H1 (cell line): ENCODE data around the gene TLR10. TPM values are rescaled to one million over a fixed set of nuclear protein-coding genes. Genes with fewer than 3 reads are reported as not detected.

ENCODE experiments used
- CTCF ChIA-PET: fragments of 300-600 bp; sonication (Branson Sonifier 250); formaldehyde crosslinking; loops from one replicate; lab custom pipeline; 2021; ENCODE audit not compliant: partially characterized antibody; lab: Charles Lee
- POLR2A ChIA-PET: fragments of 300-600 bp; sonication (Branson Sonifier 250); formaldehyde crosslinking; loops from one replicate; lab custom pipeline; 2021; ENCODE audit warnings: inconsistent platforms; ENCODE audit not compliant: partially characterized antibody; lab: Charles Lee
- DNase-seq, 2 experiments: peaks; one replicate each; pipeline versions ENCODE4 v3.0.0 to v3.0.0-alpha.2; 2010 to 2022; ENCODE audit warnings: low spot score in 2 of 2, low read depth in 1 of 2, mixed read lengths in 1 of 2
- FAIRE-seq: peaks from 2 replicates; lab custom pipeline; 2011; peaks lifted over from hg19 to GRCh38; lab: Jason Lieb, UNC
- H2AFZ ChIP-seq: 2 replicates; pipeline ENCODE4 v1.8.1; 2012; ENCODE audit warnings: low read length, inconsistent platforms
- H2AK5ac ChIP-seq: 2 replicates; pipeline ENCODE4 v1.6.1; 2013; ENCODE audit warnings: low read depth, low read length
- H2BK120ac ChIP-seq: replicated peaks from 2 replicates; pipeline ENCODE3; 2013; ENCODE audit warnings: low read depth, low read length, inconsistent platforms
- H2BK12ac ChIP-seq: 2 replicates; pipeline ENCODE4 v1.6.1; 2013; ENCODE audit warnings: low read depth, low read length
- H2BK15ac ChIP-seq: 2 replicates; pipeline ENCODE4 v1.6.1; 2013; ENCODE audit warnings: low read length
- H2BK20ac ChIP-seq: 2 replicates; pipeline ENCODE4 v1.6.1; 2013; ENCODE audit warnings: low read length
- H2BK5ac ChIP-seq: 2 replicates; pipeline ENCODE4 v1.6.1; 2013; ENCODE audit warnings: low read depth, low read length
- H3K14ac ChIP-seq: 2 replicates; pipeline ENCODE4 v1.6.1; 2013; ENCODE audit warnings: inconsistent platforms; ENCODE audit not compliant: insufficient read length
- H3K18ac ChIP-seq: 2 replicates; pipeline ENCODE4 v1.6.1; 2013; ENCODE audit warnings: low read length; ENCODE audit errors: extremely low read depth
- H3K23ac ChIP-seq: 2 replicates; pipeline ENCODE4 v1.6.1; 2013; ENCODE audit warnings: inconsistent platforms; ENCODE audit not compliant: insufficient read length
- H3K23me2 ChIP-seq: 2 replicates; pipeline ENCODE4 v1.6.1; 2013; ENCODE audit warnings: low read depth, low read length
- H3K27ac ChIP-seq: 2 replicates; pipeline ENCODE4 v1.6.1; 2011; ENCODE audit warnings: low read depth, low read length, inconsistent platforms
- H3K27me3 ChIP-seq, 4 experiments: replicated peaks in 1 of 4; 1 replicate in 1 of 4; 2 replicates in 3 of 4; pipeline versions ENCODE4 v1.6.1 to v1.8.1; 2011 to 2013; ENCODE audit warnings: low read length in 3 of 4, mild to moderate bottlenecking in 3 of 4, inconsistent platforms in 2 of 4, mixed read lengths in 2 of 4, moderate library complexity in 1 of 4; ENCODE audit not compliant: control insufficient read depth in 3 of 4, insufficient read depth in 3 of 4; ENCODE audit errors: extremely low read depth in 1 of 4
- H3K36me3 ChIP-seq, 4 experiments: 2 replicates each; pipeline versions ENCODE4 v1.6.1 to v1.8.1; 2011 to 2013; ENCODE audit warnings: mild to moderate bottlenecking in 4 of 4, low read length in 3 of 4, moderate library complexity in 2 of 4, control low read depth in 1 of 4, inconsistent platforms in 1 of 4; ENCODE audit not compliant: insufficient read depth in 4 of 4, control insufficient read depth in 2 of 4
- H3K4ac ChIP-seq: replicated peaks from 2 replicates; pipeline ENCODE3; 2013; ENCODE audit warnings: low read length, low read depth, mixed read lengths, inconsistent platforms; ENCODE audit not compliant: insufficient read length
- H3K4me1 ChIP-seq, 4 experiments: replicated peaks in 1 of 4; 1 replicate in 1 of 4; 2 replicates in 3 of 4; pipeline versions ENCODE4 v1.6.1 to v1.8.1; 2011 to 2013; ENCODE audit warnings: low read length in 3 of 4, inconsistent platforms in 2 of 4, mixed read lengths in 1 of 4; ENCODE audit not compliant: insufficient read depth in 4 of 4, control insufficient read depth in 3 of 4
- H3K4me2 ChIP-seq, 2 experiments: 2 replicates each; pipeline versions ENCODE4 v1.6.1 to v1.8.1; 2011 to 2013; ENCODE audit warnings: low read depth in 2 of 2, low read length in 2 of 2, control low read depth in 1 of 2, inconsistent platforms in 1 of 2, mild to moderate bottlenecking in 1 of 2; ENCODE audit not compliant: insufficient read depth in 1 of 2
- H3K4me3 ChIP-seq, 4 experiments: fragments of 200-600, 300-600 bp in 1 of 4; sonication (generic), shearing (Covaris generic), sonication (Bioruptor Twin) in 1 of 4; 2 replicates each; pipeline versions ENCODE4 v1.5.1 to v1.8.1; 2011 to 2016; ENCODE audit warnings: low read length in 4 of 4, low read depth in 3 of 4, control low read depth in 2 of 4, inconsistent platforms in 2 of 4, mild to moderate bottlenecking in 2 of 4, mixed read lengths in 1 of 4, moderate library complexity in 1 of 4; ENCODE audit not compliant: insufficient read depth in 2 of 4; ENCODE audit errors: extremely low read depth in 1 of 4
- H3K56ac ChIP-seq: replicated peaks from 2 replicates; pipeline ENCODE3; 2013; ENCODE audit warnings: low read depth, mild to moderate bottlenecking, mixed read lengths, low read length, inconsistent platforms; ENCODE audit not compliant: insufficient read length
- H3K79me1 ChIP-seq: 2 replicates; pipeline ENCODE4 v1.6.1; 2013; ENCODE audit warnings: low read depth, low read length, control low read depth
- H3K79me2 ChIP-seq, 2 experiments: 2 replicates each; pipeline versions ENCODE4 v1.6.1 to v1.8.1; 2012 to 2013; ENCODE audit warnings: low read length in 2 of 2, mild to moderate bottlenecking in 2 of 2, inconsistent platforms in 1 of 2; ENCODE audit not compliant: insufficient read depth in 2 of 2, control insufficient read depth in 1 of 2
- H3K9ac ChIP-seq, 4 experiments: replicated peaks in 1 of 4; 1 replicate in 1 of 4; 2 replicates in 3 of 4; pipeline versions ENCODE4 v1.6.1 to v1.8.1; 2011 to 2013; ENCODE audit warnings: low read depth in 3 of 4, low read length in 3 of 4, control low read depth in 2 of 4, mild to moderate bottlenecking in 2 of 4, moderate library complexity in 2 of 4, inconsistent platforms in 1 of 4; ENCODE audit errors: extremely low read depth in 1 of 4
- H3K9me3 ChIP-seq, 2 experiments: 2 replicates each; pipeline versions ENCODE4 v1.6.1 to v1.8.1; 2012 to 2013; ENCODE audit warnings: mild to moderate bottlenecking in 2 of 2, moderate library complexity in 2 of 2, control low read depth in 1 of 2, inconsistent platforms in 1 of 2, low read depth in 1 of 2, low read length in 1 of 2, mixed read lengths in 1 of 2; ENCODE audit not compliant: insufficient read depth in 2 of 2
- H4K20me1 ChIP-seq, 2 experiments: replicated peaks in 1 of 2; 2 replicates each; pipeline versions ENCODE3 to v1.8.1; 2011 to 2013; ENCODE audit warnings: inconsistent platforms in 2 of 2, low read length in 2 of 2, mild to moderate bottlenecking in 1 of 2; ENCODE audit not compliant: insufficient read depth in 2 of 2, control insufficient read depth in 1 of 2
- H4K5ac ChIP-seq: 2 replicates; pipeline ENCODE4 v1.6.1; 2013; ENCODE audit warnings: low read length, low read depth, mixed read lengths, inconsistent platforms; ENCODE audit not compliant: insufficient read length
- H4K8ac ChIP-seq: 2 replicates; pipeline ENCODE4 v1.8.0; 2013; ENCODE audit warnings: mild to moderate bottlenecking, moderate library complexity, low read length, inconsistent platforms; ENCODE audit not compliant: insufficient read depth; ENCODE audit errors: extremely low read depth
- H4K91ac ChIP-seq: replicated peaks from 2 replicates; pipeline ENCODE3; 2013; ENCODE audit warnings: low read length, mixed read lengths, inconsistent platforms; ENCODE audit not compliant: insufficient read length
- EZH2 ChIP-seq: fragments of 200-600 bp; sonication (generic); IDR thresholded peaks from 2 replicates; pipeline ENCODE4 v1.7.1; 2012; ENCODE audit warnings: low read depth, mild to moderate bottlenecking, moderate library complexity, low read length, inconsistent platforms; ENCODE audit not compliant: severe bottlenecking
- JUN ChIP-seq: IDR thresholded peaks from 2 replicates; pipeline ENCODE4 v1.6.1; 2011; ENCODE audit warnings: low read depth, mild to moderate bottlenecking, improper control_type of control experiment, low read length
- SRF ChIP-seq: IDR thresholded peaks from 2 replicates; pipeline ENCODE4 v1.6.1; 2011; ENCODE audit warnings: mild to moderate bottlenecking, low read depth, low read length, moderate library complexity
- TCF12 ChIP-seq: IDR thresholded peaks from 2 replicates; pipeline ENCODE4 v1.6.1; 2011; ENCODE audit warnings: low read depth, mild to moderate bottlenecking, low read length
- TEAD4 ChIP-seq: IDR thresholded peaks from 2 replicates; pipeline ENCODE4 v1.6.1; 2012; ENCODE audit warnings: low read depth, low read length, inconsistent platforms, mixed read lengths
- WGBS, 2 experiments: shearing (Covaris generic) in 1 of 2; methylation state at CpG; one replicate each; pipeline versions ENCODE4 v1.1.6 to v1.1.7; 2013 to 2015; ENCODE audit warnings: low lambda C conversion rate in 2 of 2, mixed read lengths in 2 of 2, inconsistent platforms in 1 of 2, low coverage in 1 of 2, missing lambda C conversion rate in 1 of 2; ENCODE audit not compliant: insufficient replicate concordance in 2 of 2, insufficient coverage in 1 of 2, insufficient read length in 1 of 2; ENCODE audit errors: extremely low coverage in 1 of 2, missing lambda C conversion rate in 1 of 2; 5-methylcytosine and 5-hydroxymethylcytosine counted together
- polyA plus RNA-seq, 7 experiments: library from polyadenylated mRNA; depleted of rRNA in 3 of 7; stranded (reverse) in 5 of 7; unstranded in 2 of 7; fragments of >200 nt in 5 of 7; fragments of 200-250 nt in 2 of 7; gene quantifications; 1 replicate in 5 of 7; 2 replicates in 1 of 7; 4 replicates in 1 of 7; pipeline versions ENCODE4 v1.2.1 to v1.2.3, GENCODE V29; 2011 to 2013; ENCODE audit warnings: missing spikeins in 2 of 7, mixed read lengths in 2 of 7
- total RNA-seq: library from RNA; stranded (reverse); fragmentation: NEBNext Ultra II Directional; extraction: Animal tissue kit (Norgen Biotek cat#: 25700); gene quantifications from 2 replicates; pipeline ENCODE4 v1.2.1, GENCODE V29; 2021

The TLR10 gene
- total and polyA plus RNA-seq, 2 of the 8 experiments (the other 6 are each of a cell fraction or from before 2014, with no cell fraction given): not detected

- no peak overlapping the region for H2BK15ac ChIP-seq
- no peaks in the 10 kb centered on the region for H3K9me3 ChIP-seq
- no peak overlapping the region for H4K91ac ChIP-seq
- no peak overlapping the region for H2BK20ac ChIP-seq
- H2BK12ac ChIP-seq: no peak overlapping the region
- FAIRE-seq (no peak), DNase-seq (no peak)
- no peaks in the 10 kb centered on the region for H4K20me1 ChIP-seq
- H2AK5ac ChIP-seq: no peak overlapping the region
- H3K56ac ChIP-seq: no peak overlapping the region
- H2BK120ac ChIP-seq: no peak overlapping the region
- no peaks in the 10 kb centered on the region for H3K27me3 ChIP-seq
- H3K23me2 ChIP-seq: no peaks in the 10 kb centered on the region
- no peak overlapping the region; a peak in 1 of 7 replicates for H3K9ac ChIP-seq
- H3K79me1 ChIP-seq: no peaks in the 10 kb centered on the region
- ChIA-PET POLR2A (no interaction called here), CTCF (interaction anchor here (0.8 to 2.8 kb wide), 5 partner anchors 10 to 72 kb away, joined by 4 to 8 read pairs (median 6); partner anchors contain the start of gene TLR10)
- H3K4me2 ChIP-seq: no peak overlapping the region
- no peak overlapping the region for H3K27ac ChIP-seq
- no peak overlapping the region for H3K18ac ChIP-seq
- no peak overlapping the region for H3K23ac ChIP-seq
- H3K14ac ChIP-seq: no peak overlapping the region
- no peaks in the 10 kb centered on the region for H3K36me3 ChIP-seq
- no peaks in the 10 kb centered on the region for H3K79me2 ChIP-seq
- no peak overlapping the region for H2AFZ ChIP-seq
- no peaks in the 10 kb centered on the region for H3K4me1 ChIP-seq
- WGBS, 2 experiments: 89% methylated on average over 1 of the region's 1 CpG; no CpG with 5 or more reads in 1 of the 2 experiments
- no peak overlapping the region for H3K4me3 ChIP-seq
- H4K8ac ChIP-seq: no peak overlapping the region
- no peak overlapping the region for H4K5ac ChIP-seq
- H3K4ac ChIP-seq: no peak overlapping the region
- no peak overlapping the region for H2BK5ac ChIP-seq
- no peak for TF ChIP-seq TCF12
- no peak for TF ChIP-seq EZH2
- no peak for TF ChIP-seq TEAD4
- no peak for TF ChIP-seq JUN
- no peak for TF ChIP-seq SRF
Observed at GRCh38 chr4:38832206-38832605, 49.4 kb upstream of the TLR10 start.
